WTC11 (cell line): ENCODE results near the gene USP2.

ENCODE experiments used
- JUN ChIP-seq: sonication (generic); formaldehyde crosslinking; IDR thresholded peaks from 2 replicates; pipeline ENCODE4 v1.8.0; 2023; ENCODE audit warnings: mild to moderate bottlenecking, missing genetic modification reagents
- NR2C2 ChIP-seq: sonication (generic); formaldehyde crosslinking; IDR thresholded peaks from 2 replicates; pipeline ENCODE4 v1.8.0; 2022; ENCODE audit warnings: mild to moderate bottlenecking, missing genetic modification reagents
- SP1 ChIP-seq: sonication (generic); formaldehyde crosslinking; conservative IDR thresholded peaks from 2 replicates; pipeline ENCODE4 v1.8.1; 2022; ENCODE audit warnings: missing genetic modification reagents
- USF1 ChIP-seq: sonication (generic); formaldehyde crosslinking; IDR thresholded peaks from 2 replicates; pipeline ENCODE4 v1.8.0; 2022; ENCODE audit warnings: mild to moderate bottlenecking, missing genetic modification reagents
- ZNF281 ChIP-seq: sonication (generic); formaldehyde crosslinking; IDR thresholded peaks from 2 replicates; pipeline ENCODE4 v1.8.0; 2023; ENCODE audit warnings: mild to moderate bottlenecking, missing genetic modification reagents
- ZNF512 ChIP-seq: sonication (generic); formaldehyde crosslinking; IDR thresholded peaks from 2 replicates; pipeline ENCODE4 v1.8.1; 2022; ENCODE audit warnings: missing genetic modification reagents, borderline replicate concordance
- ZNF532 ChIP-seq: fragments of 250-450 bp; sonication (Bioruptor Pico); IDR thresholded peaks from 2 replicates; pipeline ENCODE4 v1.9.0; 2021; ENCODE audit warnings: mild to moderate bottlenecking, borderline replicate concordance
- TF ChIP-seq, protein P1 (sequence below): sonication (generic); formaldehyde crosslinking; IDR thresholded peaks from 2 replicates; pipeline ENCODE4 v1.8.0; 2022; ENCODE audit warnings: mild to moderate bottlenecking, missing genetic modification reagents
- TF ChIP-seq, protein P2 (sequence below): fragments of 200-600 bp; IDR thresholded peaks from 2 replicates; pipeline ENCODE4 v1.8.0; 2022; ENCODE audit warnings: antibody characterized with exemption

DNA sequence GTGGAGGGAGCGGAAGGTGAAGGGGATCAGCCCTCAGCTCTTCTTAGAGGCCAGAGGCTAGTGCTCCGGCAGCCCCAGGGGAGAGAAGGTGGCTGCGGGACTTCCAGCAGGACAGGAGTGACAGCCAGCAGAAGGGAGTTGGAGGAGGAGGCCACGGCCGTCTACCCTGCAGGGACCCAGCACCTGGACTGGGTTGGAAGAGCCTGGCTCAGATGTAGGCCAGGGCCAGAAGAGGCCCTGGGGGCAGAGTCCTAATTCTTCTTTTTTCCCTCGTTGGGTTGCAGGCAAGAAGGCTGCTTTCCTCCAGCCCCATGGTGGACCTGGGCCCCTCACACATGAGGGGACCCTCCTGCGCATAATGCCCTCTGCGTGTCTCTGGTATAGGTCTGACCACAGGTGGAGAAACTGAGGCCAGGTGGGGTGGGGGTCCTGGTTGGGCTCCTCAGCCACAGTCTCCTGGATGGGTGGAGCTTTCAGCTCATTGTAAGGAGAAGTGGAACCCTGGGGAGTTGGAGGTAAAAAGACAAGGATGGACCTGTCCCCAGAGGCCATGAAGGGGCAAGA lies 62.3 kb downstream of the USP2 start:
- TF ChIP-seq USF1 (CRISPR knock-in tag): no peak
- no peak for TF ChIP-seq ZNF281 (CRISPR knock-in tag)
- TF ChIP-seq, protein P1, sequence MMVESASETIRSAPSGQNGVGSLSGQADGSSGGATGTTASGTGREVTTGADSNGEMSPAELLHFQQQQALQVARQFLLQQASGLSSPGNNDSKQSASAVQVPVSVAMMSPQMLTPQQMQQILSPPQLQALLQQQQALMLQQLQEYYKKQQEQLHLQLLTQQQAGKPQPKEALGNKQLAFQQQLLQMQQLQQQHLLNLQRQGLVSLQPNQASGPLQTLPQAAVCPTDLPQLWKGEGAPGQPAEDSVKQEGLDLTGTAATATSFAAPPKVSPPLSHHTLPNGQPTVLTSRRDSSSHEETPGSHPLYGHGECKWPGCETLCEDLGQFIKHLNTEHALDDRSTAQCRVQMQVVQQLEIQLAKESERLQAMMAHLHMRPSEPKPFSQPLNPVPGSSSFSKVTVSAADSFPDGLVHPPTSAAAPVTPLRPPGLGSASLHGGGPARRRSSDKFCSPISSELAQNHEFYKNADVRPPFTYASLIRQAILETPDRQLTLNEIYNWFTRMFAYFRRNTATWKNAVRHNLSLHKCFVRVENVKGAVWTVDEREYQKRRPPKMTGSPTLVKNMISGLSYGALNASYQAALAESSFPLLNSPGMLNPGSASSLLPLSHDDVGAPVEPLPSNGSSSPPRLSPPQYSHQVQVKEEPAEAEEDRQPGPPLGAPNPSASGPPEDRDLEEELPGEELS (CRISPR knock-in tag): no peak
- TF ChIP-seq, protein P2, sequence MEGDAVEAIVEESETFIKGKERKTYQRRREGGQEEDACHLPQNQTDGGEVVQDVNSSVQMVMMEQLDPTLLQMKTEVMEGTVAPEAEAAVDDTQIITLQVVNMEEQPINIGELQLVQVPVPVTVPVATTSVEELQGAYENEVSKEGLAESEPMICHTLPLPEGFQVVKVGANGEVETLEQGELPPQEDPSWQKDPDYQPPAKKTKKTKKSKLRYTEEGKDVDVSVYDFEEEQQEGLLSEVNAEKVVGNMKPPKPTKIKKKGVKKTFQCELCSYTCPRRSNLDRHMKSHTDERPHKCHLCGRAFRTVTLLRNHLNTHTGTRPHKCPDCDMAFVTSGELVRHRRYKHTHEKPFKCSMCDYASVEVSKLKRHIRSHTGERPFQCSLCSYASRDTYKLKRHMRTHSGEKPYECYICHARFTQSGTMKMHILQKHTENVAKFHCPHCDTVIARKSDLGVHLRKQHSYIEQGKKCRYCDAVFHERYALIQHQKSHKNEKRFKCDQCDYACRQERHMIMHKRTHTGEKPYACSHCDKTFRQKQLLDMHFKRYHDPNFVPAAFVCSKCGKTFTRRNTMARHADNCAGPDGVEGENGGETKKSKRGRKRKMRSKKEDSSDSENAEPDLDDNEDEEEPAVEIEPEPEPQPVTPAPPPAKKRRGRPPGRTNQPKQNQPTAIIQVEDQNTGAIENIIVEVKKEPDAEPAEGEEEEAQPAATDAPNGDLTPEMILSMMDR: no peak
- TF ChIP-seq ZNF532: no peak
- no peak for TF ChIP-seq ZNF512 (CRISPR knock-in tag)
- no peak for TF ChIP-seq NR2C2 (CRISPR knock-in tag)
- no peak for TF ChIP-seq JUN (CRISPR knock-in tag)
- no peak for TF ChIP-seq SP1 (CRISPR knock-in tag)
